SH-SY5Y (cell line): ENCODE results near the gene TEX35.

Experiments used
- GATA2 ChIP-seq: IDR thresholded peaks from 2 replicates; pipeline ENCODE4 v1.6.1; 2011; ENCODE audit warnings: mild to moderate bottlenecking, low read depth, low read length
- GATA3 ChIP-seq: IDR thresholded peaks from 2 replicates; pipeline ENCODE4 v1.6.1; 2011; ENCODE audit warnings: low read depth, mild to moderate bottlenecking, low read length, moderate library complexity

GRCh38 chr1:178533121-178533946 is 20.4 kb downstream of the TEX35 start:
- TF ChIP-seq GATA2 (no peak), GATA3 (no peak)
